ENCODE data around the gene ATXN7L3.
"Not testable (repeated sequence)": the region's sequence is repeated elsewhere in the genome, so short reads cannot be mapped to it uniquely, and the experiment has no call there.

The ATXN7L3 gene

DNA sequence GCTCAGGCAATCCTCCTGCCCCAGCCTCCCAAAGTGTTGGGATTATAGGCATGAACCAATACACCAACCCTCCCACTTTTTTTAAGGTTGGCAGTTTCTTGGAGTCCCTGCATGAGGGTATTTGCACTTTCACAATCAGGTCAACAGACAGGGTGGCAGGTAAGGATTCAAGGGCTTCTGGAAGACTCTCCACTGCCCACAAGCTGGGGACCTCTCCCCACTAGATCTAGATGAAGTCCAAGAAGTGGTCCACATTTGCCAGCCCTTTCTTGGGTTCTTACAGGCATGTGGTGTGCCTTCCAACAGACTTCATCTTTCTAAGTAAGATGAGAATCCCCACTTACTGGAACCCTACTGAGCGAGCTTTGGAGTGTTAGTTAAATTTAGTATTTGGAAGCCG is 25.3 kb downstream of the ATXN7L3 start:
- no peak for DNase-seq

DNA sequence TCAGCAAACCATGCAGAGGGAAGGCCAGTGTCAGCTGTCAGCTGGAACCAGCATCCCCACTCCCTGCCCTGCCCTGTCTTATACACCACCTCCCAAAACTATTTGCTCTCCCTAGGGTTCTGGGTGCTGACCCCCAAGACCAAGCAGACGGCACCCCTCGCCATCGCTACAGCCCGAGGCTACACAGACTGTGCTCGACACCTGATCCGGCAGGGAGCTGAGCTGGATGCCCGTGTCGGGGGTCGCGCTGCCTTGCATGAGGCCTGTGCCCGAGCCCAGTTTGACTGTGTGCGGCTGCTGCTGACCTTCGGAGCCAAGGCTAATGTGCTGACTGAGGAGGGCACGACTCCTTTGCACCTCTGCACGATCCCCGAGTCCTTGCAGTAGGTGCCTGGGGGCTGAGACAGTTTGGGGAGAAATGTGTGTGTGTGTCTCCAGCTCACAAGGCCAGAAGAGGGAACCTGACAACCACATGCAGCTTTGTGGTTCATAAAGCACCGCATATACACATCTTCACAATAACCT is 27.7 kb downstream of the ATXN7L3 start:
- no peak for DNase-seq

DNA sequence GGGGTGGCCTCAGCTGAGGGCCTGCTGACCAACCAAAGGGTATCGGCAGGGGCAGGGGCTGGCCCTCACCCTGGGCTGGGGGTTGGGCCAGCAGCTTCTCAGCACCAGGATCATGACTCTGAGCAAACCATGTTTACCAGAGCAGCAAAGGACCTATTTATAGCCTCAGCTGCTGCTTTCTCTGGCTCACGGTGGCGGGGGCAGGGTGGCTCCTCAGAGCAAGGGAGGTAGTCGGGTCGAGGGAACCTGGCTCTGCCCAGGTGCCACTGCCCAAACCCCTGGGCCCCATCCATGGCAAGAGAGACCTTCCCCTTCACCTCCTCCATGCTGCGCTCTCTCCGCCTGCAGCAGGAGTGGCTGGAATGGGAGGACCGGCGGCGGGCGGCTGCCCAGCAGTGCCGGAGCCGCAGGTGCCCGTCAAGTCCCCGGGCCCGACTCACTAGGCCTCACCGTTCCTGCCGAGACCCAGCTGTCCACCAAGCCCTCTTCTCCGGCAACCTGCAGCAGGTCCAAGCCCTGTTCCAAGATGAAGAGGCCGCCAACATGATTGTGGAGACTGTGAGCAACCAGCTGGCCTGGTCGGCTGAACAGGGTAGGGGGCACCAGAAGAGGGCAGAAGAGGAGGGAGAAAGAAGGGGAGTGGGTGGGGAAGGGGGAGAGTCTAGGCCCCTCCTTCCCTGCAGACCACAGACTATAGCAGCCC is 29.0 kb downstream of the ATXN7L3 start, which contains the start of gene ASB16:
Gene ASB16 (plus strand): TSS at position 206 of the 703 bp plus-strand sequence. CDS start 86 bp downstream, at position 292.
- DNase-seq = peak; percentile 66

DNA sequence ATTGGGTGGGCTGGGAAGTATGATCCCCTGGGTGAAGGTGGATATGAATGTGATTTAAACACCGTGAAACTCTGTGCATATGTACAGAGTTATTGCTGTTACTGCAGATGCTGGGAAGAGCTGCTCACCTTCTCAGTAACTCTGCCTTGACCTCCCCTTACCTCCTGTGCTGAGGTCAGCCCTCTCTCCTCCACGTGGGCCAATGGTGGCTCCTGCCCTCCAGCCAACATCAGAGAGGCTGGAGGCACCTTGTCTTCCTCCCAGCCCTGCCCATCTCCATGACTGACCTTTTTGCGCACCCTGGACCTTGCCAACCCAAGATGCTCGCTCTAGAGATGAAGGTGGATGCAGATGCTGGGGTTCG is 29.6 kb downstream of the ATXN7L3 start:
- no peak for DNase-seq

DNA sequence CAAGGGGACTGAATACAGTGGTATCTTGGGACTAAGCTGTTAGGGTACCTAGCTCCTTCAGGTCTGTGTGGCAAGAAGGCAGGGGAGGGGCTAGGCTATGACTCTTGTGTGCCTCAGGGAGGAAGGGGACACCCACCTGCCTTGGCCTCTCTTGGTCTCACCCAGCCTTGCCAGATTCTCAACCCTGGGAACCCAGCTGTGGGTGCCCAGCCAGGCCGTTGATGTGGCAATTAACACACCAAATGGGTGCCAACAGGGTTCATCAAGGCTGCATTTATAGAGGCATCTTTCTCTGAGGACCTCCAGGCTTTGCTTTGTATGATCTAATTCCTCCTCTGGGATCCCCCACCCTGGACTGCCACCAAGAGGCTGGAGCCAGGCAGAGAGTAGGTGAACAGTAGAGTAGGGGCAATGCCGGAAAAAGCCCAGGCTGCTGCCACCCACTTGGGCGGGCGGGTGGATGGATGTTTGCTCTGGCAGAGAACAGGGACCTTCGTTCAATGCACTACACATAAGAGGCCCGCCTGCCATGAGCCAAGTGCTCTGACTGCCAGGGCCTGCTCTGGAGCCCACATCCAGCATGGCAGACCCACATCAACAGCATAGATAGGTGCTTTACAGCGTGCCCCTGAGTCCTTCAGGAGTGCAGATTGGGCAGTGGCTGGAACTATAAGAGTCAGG is 32.4 kb downstream of the ATXN7L3 start:
- no peak for DNase-seq

DNA sequence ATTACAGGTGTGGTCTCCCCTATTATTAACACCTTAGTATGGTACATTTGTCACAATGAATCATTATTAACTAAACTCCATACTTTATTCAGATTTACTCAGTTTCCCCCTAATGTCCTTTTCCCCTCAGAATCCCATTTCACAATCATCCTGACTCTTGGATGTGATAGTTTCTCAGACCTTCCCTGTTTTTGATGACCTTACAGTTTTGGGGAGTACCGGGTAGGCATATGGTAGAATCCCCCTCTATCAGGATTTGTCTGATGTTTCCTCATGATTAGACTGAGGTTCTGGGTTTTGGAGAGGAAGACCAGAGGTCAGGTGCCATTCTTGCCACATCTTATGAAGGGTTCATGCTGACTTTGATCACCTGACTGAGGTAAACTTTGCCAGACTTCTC is 35.2 kb downstream of the ATXN7L3 start:
- no peak for DNase-seq

DNA sequence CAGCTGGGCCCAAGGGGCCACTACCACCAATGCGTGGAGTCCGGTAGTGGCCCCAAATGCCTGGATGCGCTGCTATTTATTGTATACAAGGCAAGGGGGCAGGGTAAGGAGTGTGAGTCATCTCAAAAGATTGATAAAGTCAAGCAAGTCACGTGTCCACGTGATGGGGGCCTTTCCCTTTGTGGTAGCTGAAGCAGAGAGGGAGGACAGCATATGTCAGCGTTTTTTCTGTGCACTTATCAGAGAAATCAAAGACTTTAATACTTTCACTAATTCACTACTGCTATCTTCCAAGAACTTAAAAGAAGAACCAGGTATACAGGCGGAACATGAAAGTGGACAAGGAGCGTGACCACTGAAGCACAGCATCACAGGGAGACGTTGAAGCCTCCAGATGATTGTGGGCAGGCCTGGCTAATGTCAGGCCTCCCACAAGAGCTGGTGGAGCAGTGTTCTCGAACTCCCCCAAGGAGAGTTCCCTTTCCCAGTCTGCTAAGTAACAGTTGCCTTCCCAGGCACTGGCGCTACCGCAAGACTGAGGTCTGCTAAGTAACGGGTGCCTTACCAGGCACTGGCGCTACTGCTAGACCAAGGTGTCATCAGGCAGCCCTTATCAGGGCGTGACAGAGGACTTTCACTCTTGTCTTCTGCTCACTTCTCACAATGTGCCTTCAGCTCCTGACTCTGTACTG is 40.0 kb downstream of the ATXN7L3 start:
- DNase-seq = no peak

DNA sequence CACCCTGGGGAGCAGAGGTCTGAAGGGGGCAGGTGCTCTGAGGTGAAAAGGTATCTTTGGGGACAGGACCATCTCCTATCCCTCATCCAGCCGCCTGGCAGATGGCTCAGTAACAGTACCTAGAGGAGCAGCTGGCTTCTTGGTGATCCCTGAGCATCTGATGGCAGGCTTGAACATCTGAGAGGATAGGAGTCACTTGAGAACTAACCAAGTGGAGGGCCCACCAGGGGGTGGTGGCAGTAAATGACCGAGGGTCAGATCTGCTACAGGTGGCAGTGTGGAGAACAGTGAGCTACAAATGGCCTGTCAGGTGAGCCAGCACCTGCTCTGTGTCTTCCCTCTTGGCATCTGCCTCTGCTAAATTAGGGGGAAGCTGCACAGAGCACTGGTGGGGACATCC is 44.2 kb downstream of the ATXN7L3 start:
- peak; percentile 87 for DNase-seq

DNA sequence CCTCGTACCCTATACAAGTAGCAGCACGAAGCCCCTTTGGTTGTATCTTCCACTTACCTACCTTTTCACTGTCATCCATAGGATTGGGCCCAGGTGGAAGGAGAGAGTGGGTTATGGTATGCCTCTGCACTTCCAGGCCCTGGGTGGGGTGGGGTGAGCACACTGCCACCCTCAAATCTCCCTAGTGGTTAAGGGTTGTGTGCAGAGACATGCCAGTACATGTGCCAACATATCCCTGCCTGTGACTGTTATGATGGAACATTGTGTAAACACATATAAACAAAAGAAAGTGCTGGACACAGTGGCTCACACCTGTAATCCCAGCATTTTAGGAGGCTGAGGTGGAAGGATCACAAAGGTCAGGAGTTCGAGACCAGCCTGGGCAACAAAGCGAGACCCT is 46.8 kb downstream of the ATXN7L3 start:
- DNase-seq = no peak

DNA sequence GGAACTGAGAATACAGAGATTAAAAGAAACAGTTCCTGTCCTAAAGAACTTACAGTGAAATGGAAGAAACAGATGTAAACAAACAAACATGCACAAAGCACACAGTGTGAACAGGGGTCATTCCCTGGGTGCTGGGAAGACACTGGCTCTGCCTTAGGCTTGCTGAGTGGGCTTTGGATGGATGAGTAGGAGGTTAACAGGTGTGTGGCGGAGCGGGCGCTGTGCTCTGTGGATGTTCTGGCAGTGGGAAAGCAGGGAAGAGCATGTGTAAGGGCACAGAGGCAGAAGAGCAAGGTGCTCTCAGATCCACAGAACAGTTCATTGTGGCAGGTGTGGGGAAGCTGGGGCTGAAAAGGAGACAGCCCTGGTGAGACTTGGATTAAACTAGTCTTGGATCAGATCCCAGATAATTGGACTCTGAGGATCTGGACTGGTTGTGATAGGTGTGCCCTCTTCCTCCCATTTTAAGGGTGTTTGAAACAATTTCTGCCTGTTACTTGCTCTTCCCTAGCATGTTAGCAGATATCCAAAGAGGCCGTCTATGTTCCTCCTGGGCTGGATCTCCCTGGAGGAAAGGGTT is 49.8 kb downstream of the ATXN7L3 start:
- DNase-seq = no peak

DNA sequence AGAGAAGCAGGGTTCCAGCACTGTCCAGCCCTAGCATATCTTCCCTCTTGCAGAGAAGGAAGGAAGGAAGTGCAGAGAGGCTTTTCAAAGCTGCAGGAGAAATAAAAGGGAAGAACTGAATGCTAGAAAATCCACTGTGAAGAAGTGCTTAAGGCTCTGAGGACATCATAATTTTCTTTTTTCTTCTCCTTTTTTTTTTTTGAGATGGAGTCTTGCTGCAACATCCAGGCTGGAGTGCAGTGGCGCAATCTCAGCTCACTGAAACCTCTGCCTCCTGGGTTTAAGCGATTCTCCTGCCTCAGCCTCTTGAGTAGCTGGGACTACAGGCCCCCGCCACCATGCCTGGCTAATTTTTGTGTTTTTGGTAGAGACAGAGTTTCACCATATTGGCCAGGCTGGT is 50.6 kb downstream of the ATXN7L3 start:
- DNase-seq = not testable (repeated sequence)

DNA sequence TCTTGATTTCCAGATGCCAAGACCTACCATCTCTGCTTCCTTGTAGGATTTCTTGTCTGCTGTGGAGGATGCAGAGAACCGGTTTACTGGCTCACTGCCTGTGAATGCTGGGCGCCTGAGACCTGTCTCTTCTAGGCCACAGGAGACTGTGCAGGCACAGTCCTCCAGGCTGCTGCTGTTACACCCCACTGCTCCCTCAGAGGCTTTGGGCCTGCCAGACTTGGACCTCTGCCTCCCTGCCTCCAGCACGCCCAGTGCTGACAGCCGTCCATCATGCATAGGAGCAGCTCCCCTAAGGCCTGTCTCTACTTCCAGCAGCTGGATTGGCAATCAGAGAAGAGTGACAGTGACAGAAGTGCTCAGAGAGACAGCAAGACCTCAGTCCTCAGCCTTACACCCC is 51.9 kb downstream of the ATXN7L3 start:
- no peak for DNase-seq

DNA sequence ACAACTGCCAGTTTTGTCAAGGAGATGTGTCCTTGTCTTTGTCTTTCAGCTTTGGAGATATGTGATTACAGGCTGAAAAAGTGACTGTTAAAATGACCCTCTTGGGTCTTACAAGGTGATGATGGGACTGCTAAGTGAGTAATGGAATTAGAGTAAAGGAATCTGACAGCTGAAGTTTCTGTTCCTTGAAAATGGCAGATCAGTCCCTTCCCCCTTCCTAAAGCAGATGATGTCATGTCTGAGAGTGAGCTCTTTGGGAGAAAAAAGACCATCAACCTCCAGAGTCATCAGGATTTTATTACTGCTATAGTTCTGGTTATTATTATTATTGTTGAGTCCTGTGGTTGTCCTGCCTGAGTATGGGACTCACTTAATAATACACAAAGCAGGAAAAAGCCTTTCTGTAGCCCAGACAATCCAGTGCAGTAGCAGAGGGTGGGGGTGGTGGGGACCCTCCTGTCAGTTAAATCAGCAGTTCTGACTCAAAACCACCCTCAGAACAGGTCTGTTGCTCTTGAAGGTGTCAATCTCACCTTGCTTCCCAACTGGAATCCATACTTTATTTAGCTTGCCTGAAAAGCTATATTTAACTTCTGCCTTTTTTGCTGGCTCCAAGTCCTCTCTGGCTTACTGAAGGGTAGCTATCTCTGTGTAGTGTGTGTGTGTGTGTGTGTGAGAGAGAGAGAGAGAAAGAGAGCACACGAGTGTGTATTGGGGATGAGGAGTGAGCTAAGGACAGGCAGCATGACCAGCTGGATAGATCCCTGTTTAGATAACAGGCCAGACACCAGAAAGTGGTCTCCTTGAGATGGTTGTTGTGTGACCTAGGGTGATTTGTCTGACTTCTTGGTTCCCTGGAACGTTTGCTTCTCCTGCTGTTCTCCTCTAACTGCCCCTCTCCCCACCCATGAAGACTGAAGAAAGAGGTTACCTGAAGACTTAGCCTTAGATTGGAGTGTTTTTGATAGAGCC is 53.0 kb downstream of the ATXN7L3 start:
- DNase-seq = no peak

DNA sequence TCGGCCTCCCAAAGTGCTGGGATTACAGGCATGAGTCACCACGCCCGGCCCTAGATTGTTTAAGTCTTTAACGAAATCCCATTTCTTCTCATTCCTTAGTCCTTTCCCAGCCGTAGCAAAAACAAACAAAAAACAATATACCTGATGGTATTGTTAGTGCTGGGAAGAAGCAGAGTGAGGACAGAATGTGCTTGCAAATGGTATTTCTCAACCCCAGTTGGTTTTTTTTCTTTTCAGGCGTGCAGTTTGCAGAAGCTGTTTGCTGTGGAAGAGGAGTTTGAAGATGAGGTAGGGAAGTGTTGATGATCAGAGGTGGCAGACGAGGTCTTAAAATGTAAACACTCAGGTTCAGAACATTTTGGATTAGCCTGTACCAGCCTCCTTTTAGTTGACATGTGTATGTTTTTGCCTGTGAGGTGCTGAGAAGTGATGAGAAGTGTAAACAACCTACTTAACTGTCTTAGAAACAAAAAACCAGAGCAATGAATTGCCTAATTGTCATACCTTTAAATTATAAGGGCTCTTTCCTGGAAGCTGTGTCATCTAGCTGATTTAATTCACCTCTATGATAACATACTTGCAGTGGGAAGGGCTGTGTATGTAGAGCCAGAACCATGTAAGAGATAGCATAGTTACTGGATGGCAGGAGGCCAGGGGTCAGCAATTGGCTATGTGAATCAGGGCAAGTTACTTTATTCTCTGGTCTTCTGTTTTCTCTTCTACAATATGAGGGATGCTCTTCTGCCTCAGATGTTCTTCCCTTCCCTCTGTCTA is 54.5 kb downstream of the ATXN7L3 start:
- DNase-seq = no peak

DNA sequence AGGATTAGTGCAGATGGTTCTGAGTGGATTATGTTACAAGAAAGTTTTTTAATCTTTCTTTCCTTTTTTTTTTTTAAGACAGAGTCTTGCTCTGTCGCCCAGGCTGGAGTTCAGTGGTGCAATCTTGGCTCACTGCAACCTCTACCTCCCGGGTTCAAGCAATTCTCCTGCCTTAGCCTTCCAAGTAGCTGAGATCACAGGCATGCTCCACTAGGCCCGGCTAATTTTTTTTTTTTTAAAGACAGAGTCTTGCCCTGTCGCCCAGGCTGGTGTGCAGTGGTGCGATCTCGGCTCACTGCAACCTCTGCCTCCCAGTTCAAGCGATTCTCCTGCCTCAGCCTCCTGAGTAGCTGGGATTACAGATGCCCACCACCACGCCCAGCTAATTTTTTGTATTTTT is 55.8 kb downstream of the ATXN7L3 start:
- not testable (repeated sequence) for DNase-seq

All from NCI-H146 (cell line).